ENCODE results near the gene CD177. TPM values are rescaled to one million over a fixed set of nuclear protein-coding genes. Genes with fewer than 3 reads are reported as not detected.

The CD177 gene
- total and polyA plus RNA-seq, 8 donors, result 0.14 to 2.8 (median 0.28) TPM; not detected in 1

- ATAC-seq (no peak), DNase-seq (no peak), FAIRE-seq (no peak)
- Histone ChIP-seq H3K4me1 (no peaks in the 10 kb centered on the region), H3K9me3 (no peaks in the 10 kb centered on the region), H3K36me3 (no peaks in the 10 kb centered on the region), H3K27ac (no peak overlapping the region), H3K4me3 (no peak overlapping the region), H3K27me3 (peaks cover 0 to 6% (median 0%) of the 10 kb centered on the region in 4 donors)
- intact Hi-C loops (cut with DNase I), result no loop called here
- WGBS, 2 donors, result 48 to 62% methylated on average over 6 of the region's 6 CpGs
- TF ChIP-seq, protein P1, sequence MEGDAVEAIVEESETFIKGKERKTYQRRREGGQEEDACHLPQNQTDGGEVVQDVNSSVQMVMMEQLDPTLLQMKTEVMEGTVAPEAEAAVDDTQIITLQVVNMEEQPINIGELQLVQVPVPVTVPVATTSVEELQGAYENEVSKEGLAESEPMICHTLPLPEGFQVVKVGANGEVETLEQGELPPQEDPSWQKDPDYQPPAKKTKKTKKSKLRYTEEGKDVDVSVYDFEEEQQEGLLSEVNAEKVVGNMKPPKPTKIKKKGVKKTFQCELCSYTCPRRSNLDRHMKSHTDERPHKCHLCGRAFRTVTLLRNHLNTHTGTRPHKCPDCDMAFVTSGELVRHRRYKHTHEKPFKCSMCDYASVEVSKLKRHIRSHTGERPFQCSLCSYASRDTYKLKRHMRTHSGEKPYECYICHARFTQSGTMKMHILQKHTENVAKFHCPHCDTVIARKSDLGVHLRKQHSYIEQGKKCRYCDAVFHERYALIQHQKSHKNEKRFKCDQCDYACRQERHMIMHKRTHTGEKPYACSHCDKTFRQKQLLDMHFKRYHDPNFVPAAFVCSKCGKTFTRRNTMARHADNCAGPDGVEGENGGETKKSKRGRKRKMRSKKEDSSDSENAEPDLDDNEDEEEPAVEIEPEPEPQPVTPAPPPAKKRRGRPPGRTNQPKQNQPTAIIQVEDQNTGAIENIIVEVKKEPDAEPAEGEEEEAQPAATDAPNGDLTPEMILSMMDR (IDR thresholded peaks at IDR 0.05), result no peak
Observed at GRCh38 chr19:43395561-43395960, 42.1 kb downstream of the CD177 start.

GRCh38 chr19:43406297-43406696, 52.8 kb downstream of the CD177 start:
- no peaks in the 10 kb centered on the region for H3K4me1 ChIP-seq
- TF ChIP-seq, protein P1 (IDR thresholded peaks at IDR 0.05), result no peak
- no peak overlapping the region for H3K4me3 ChIP-seq
- peaks cover 0 to 4% (median 0%) of the 10 kb centered on the region in 4 donors for H3K27me3 ChIP-seq
- H3K27ac ChIP-seq, result no peak overlapping the region
- H3K9me3 ChIP-seq, result no peaks in the 10 kb centered on the region
- intact Hi-C loops (cut with DNase I), result no loop called here
- no peaks in the 10 kb centered on the region for H3K36me3 ChIP-seq
- no peak for FAIRE-seq
- ATAC-seq, result no peak
- 62 to 65% methylated on average over 24 of the region's 24 CpGs for WGBS, 2 donors
- no peak for DNase-seq

DNA sequence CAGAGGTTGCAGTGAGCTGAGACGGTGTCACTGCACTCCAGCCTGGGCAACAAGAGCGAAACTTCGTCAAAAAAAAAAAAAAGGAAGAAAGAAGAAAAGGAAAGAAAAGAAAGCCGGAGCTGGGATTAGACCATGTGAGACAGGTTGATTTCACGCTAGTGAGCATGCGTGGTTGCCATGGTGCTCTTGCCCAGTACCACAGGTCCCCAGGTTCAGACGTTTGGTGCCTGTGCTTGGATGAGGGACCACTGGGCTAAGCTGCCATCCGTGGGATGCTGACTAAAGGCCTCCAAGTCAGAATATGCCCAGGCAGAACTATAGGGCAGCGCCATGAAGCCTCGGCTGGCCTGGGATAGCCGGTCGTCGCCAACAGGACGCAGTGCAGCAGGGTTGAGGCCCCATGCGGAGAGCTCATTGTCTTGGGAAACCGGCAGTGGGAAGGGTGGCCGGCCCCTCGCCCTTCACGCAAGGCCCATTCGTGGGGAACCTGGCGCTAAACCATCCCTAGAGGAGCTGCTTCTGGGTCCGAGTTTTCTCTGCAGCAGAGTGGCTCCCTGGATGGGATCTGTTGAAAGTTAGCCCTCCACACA, 54.0 kb downstream of the CD177 start:
- TF ChIP-seq, protein P1 (IDR thresholded peaks at IDR 0.05), result no peak
- no peaks in the 10 kb centered on the region for H3K4me1 ChIP-seq
- DNase-seq (no peak), FAIRE-seq (no peak), ATAC-seq (no peak)
- no peak overlapping the region for H3K4me3 ChIP-seq
- H3K9me3 ChIP-seq, result no peaks in the 10 kb centered on the region
- intact Hi-C loops (cut with DNase I), result no loop called here
- no peaks in the 10 kb centered on the region for H3K36me3 ChIP-seq
- WGBS, 2 donors, result 76 to 79% methylated on average over 22 of the region's 22 CpGs
- peaks cover 0 to 4% (median 0%) of the 10 kb centered on the region in 4 donors for H3K27me3 ChIP-seq
- no peak overlapping the region for H3K27ac ChIP-seq

- Histone ChIP-seq H3K4me1 (no peaks in the 10 kb centered on the region), H3K9me3 (no peaks in the 10 kb centered on the region), H3K27me3 (peaks cover 0 to 4% (median 0%) of the 10 kb centered on the region in 4 donors), H3K4me3 (no peak overlapping the region), H3K27ac (no peak overlapping the region), H3K36me3 (no peaks in the 10 kb centered on the region)
- FAIRE-seq, result no peak
- WGBS, 2 donors, result 85 to 86% methylated on average over 33 to 34 of the region's 34 CpGs
- no peak for ATAC-seq
- TF ChIP-seq, protein P1 (IDR thresholded peaks at IDR 0.05), result no peak
- intact Hi-C loops (cut with DNase I), result no loop called here
- no peak for DNase-seq
Observed at GRCh38 chr19:43408043-43408442, 54.6 kb downstream of the CD177 start.

DNA sequence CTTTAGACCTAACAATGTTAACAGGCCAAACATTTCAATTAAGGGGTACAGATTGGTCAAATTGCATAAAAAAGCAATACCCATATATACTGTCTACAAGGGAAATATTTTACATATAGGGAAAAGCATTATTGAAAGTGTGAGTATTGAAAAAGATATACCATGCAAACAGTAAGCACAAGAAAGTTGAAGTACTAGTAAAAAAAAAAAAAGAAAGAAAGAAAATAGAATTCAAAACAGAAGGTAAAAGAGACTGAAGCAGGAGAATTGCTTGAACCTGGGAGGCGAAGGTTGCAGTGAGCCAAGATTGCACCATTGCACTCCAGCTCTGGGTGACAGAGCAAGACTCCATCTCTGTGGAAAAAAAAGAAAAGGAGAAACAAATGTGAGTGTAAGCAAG, 55.9 kb downstream of the CD177 start:
- Histone ChIP-seq H3K27me3 (no peaks in the 10 kb centered on the region), H3K9me3 (no peaks in the 10 kb centered on the region), H3K27ac (no peak overlapping the region), H3K4me1 (no peaks in the 10 kb centered on the region), H3K4me3 (no peak overlapping the region), H3K36me3 (no peaks in the 10 kb centered on the region)
- TF ChIP-seq, protein P1 (IDR thresholded peaks at IDR 0.05), result no peak
- no peak for FAIRE-seq
- DNase-seq, result no peak
- WGBS, 2 donors, result 94 to 96% methylated on average over 1 of the region's 1 CpG
- ATAC-seq, result no peak
- intact Hi-C loops (cut with DNase I), result no loop called here

All from pancreas (tissue), 10 donors.